ENCODE measurements around the gene DIS3L2.
A peak's percentile ranks its signal among the peaks of the same experiment; 100 is the strongest.

DIS3L2 gene

DNA sequence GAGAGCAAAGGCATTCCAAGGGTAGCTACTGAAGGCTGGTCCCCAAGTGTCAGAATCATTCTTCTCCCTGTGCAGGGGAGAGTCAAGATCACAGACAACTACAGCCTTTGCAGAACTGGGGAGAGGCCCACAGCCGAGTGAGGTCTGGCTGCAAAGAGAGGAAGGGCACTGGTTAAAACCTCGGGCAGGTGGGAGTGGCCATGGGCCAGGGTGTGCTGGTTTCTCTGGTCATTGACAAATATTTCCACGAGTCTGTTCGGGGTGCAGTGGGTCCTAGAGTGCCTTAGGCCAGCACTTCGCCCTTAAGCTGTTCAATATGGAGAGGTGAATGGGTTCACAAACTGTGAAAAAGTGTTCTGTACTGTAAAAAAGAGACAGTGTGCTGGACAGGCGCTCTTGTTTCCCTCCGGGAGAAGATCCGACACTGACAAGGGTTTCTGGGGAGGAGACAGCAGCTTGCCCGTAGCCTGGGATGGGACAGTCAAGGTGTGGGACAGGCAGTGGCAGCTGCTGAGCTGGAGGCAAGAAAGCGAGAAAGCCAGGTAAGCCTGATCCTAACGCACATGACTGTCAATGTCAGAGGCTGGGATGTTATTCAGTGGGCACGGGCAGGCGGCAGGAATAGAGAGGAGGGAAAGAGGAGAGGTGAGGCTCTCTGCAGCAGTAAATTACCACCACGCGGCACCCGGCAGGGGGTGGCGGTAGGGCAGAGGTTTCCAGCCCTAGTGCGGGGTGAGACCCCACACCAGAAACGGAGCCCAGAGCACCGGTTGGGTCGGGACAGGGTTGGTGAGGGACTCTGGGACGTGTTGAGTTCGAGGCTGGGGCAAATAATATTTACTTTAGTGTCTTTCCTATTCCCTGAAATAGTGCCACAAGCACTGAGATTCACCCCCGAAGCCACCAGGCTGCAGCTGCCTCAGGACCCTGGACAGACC, 37.3 kb upstream of the DIS3L2 start:
- TF ChIP-seq, protein P1, sequence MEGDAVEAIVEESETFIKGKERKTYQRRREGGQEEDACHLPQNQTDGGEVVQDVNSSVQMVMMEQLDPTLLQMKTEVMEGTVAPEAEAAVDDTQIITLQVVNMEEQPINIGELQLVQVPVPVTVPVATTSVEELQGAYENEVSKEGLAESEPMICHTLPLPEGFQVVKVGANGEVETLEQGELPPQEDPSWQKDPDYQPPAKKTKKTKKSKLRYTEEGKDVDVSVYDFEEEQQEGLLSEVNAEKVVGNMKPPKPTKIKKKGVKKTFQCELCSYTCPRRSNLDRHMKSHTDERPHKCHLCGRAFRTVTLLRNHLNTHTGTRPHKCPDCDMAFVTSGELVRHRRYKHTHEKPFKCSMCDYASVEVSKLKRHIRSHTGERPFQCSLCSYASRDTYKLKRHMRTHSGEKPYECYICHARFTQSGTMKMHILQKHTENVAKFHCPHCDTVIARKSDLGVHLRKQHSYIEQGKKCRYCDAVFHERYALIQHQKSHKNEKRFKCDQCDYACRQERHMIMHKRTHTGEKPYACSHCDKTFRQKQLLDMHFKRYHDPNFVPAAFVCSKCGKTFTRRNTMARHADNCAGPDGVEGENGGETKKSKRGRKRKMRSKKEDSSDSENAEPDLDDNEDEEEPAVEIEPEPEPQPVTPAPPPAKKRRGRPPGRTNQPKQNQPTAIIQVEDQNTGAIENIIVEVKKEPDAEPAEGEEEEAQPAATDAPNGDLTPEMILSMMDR (IDR thresholded peaks at IDR 0.05; ENCODE audit: insufficient read depth, low read length, poor library complexity, severe bottlenecking) = no peak
- no peak for DNase-seq (ENCODE audit: extremely low read depth, insufficient read length)
- no peak overlapping the region for H3K4me3 ChIP-seq (replicated peaks; ENCODE audit: low read depth, low read length)
- H3K27me3 ChIP-seq (replicated peaks; ENCODE audit: control insufficient read depth, insufficient read depth, low read length) = no peaks in the 10 kb centered on the region; the same call in none of the 2 replicates
- no peaks in the 10 kb centered on the region for H3K36me3 ChIP-seq (ENCODE audit: control insufficient read depth, insufficient read depth, low read length)

DNA sequence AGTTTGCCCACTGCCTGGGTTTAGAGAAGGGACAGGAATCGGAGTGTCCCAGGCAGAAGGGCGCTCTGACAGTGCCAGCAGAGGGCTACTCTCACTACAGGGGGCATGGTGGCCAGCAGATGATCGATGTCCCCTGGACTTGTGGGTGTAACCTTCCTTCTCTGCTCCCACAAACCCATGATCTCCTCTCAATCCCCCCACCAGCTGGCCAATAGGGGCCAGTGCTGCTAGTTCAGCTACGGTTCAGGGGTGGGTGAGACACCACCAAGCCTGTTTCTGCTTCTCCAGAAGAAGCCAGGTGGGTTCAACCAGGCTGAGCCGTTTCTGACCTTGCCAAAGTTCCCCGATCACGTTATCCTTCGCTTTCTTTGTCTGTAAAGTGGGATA, 36.6 kb upstream of the DIS3L2 start:
- H3K36me3 ChIP-seq (ENCODE audit: control insufficient read depth, insufficient read depth, low read length) = no peaks in the 10 kb centered on the region
- TF ChIP-seq, protein P1 (IDR thresholded peaks at IDR 0.05; ENCODE audit: insufficient read depth, low read length, poor library complexity, severe bottlenecking) = no peak
- no peaks in the 10 kb centered on the region; the same call in none of the 2 replicates for H3K27me3 ChIP-seq (replicated peaks; ENCODE audit: control insufficient read depth, insufficient read depth, low read length)
- no peak for DNase-seq (ENCODE audit: extremely low read depth, insufficient read length)
- H3K4me3 ChIP-seq (replicated peaks; ENCODE audit: low read depth, low read length) = no peak overlapping the region

DNA sequence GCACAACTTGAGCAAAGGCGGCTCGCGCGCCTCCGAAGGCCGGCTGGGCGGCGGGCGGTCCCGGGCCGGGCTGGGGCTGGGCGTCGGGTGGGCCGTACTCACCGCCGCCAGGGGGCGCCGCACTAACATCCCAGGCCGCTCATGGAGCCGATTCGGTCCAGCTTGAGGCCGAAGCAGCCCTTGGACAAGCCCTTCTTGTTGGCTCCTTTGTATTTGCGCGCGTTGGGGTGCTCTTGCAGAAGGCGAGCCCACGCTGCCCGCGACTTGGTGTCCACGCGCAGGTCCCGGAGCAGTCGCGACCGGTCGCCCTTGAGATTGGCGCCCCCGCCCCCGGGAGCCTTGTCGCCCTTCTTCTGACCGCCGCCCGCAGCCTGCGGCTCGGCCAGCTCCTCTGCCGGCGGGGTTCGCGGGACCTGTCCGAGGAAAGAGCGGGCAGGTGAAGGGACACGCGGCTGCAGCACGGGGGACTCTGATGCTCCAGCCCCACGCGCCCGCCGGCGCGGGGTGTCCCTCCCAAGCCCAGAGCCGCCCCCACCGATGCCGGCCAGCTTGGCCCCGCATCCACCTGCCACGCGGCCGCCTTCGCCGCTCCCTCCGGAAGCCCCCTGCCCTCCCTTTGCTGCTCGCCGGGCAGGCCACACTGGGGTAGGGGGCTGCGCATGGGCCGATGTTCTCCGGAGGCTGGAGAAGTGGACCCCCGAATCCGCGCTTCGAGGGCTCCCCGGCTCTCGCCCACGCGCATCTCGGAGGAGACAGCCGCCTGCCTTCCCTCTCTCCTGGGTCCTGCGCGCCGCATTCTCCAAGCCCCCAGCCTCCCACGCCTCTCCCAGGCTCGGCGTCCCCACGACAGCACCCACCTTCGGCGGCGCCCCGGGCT, 36.0 kb upstream of the DIS3L2 start:
- TF ChIP-seq, protein P1 (IDR thresholded peaks at IDR 0.05; ENCODE audit: insufficient read depth, low read length, poor library complexity, severe bottlenecking) = peak; percentile 62
- Histone ChIP-seq H3K27me3 (replicated peaks; ENCODE audit: control insufficient read depth, insufficient read depth, low read length) (no peaks in the 10 kb centered on the region; the same call in none of the 2 replicates), H3K4me3 (replicated peaks; ENCODE audit: low read depth, low read length) (peak overlapping the region; percentile 55), H3K36me3 (ENCODE audit: control insufficient read depth, insufficient read depth, low read length) (no peaks in the 10 kb centered on the region)
- DNase-seq (ENCODE audit: extremely low read depth, insufficient read length) = peak; percentile 70

DNA sequence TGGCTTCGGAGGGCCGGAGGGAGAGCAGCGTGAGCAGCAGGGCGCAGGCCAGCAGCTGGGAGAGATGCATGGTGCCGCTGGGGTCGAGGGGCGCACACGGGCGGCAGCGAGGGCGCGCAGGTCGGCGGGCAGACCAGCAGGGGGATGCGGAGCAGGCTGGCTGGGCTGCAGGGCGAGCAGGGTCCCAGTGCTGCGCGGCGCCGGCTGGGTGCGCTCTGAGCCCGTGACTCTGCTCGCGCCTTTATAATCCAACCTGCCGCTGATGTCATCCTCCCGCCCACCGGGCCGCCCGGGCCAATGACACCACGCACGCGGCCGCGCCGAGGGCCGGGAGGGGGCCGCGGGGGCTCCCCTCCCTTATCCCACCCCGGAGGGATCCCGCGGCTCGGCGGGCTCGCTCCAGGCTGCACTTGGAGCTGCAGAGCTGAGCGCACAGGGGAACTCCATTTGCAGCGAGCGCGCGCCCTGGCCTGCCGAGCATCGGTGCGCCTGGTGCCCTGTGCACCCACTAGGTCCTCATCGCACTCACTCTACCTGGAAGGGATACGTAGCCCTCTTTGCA, 35.3 kb upstream of the DIS3L2 start, which contains the start of gene NPPC:
Gene NPPC (minus strand): TSS at position 217 of the 562 bp plus-strand sequence. CDS start 147 bp downstream, at position 70.
- Histone ChIP-seq H3K27me3 (replicated peaks; ENCODE audit: control insufficient read depth, insufficient read depth, low read length) (no peaks in the 10 kb centered on the region; the same call in none of the 2 replicates), H3K36me3 (ENCODE audit: control insufficient read depth, insufficient read depth, low read length) (no peaks in the 10 kb centered on the region), H3K4me3 (replicated peaks; ENCODE audit: low read depth, low read length) (peak within 1 kb of the TSS; percentile 55)
- TF ChIP-seq, protein P1 (IDR thresholded peaks at IDR 0.05; ENCODE audit: insufficient read depth, low read length, poor library complexity, severe bottlenecking) = peak; percentile 39
- peak; percentile 79 for DNase-seq (ENCODE audit: extremely low read depth, insufficient read length)

DNA sequence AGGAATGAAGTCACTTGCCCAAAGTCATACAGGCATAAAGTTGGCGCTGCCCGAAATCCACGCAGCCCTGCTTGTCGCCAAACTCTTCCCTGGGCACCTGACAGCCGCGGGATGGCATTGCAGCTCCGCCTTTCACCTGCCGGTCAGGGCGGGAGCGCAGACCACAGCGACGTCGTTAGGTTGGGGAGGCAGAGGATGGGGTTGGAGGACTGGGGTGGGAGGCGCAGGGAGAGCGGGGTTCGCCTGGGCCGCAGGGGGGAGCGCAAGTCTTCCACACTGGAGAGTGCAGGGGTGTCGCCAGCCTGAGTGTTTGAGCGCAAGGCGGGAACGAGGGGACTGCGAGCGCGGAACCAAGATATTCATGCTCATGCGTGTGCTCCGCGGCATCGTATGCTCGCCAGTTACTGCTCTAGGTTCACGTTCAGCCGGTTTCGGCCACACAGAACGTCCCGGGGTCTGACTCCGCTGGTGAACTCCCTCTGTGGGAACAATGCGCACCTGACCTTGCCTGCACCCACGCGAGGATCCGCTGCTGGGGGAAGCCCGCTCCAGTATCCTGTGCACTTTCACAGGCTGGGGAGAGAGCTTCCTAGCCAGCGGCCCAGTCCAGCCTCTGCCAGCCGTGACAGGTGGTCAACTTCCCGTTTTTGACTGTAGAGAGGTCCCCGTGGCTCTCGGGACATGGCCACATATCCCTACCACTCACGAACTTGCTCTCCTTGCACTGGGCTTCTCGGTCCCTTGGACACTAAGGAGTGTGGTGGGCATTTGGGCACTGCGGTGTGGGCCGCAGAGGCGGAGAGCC, 34.5 kb upstream of the DIS3L2 start:
- no peak for DNase-seq (ENCODE audit: extremely low read depth, insufficient read length)
- no peaks in the 10 kb centered on the region for H3K36me3 ChIP-seq (ENCODE audit: control insufficient read depth, insufficient read depth, low read length)
- H3K4me3 ChIP-seq (replicated peaks; ENCODE audit: low read depth, low read length) = peak overlapping the region; percentile 55
- H3K27me3 ChIP-seq (replicated peaks; ENCODE audit: control insufficient read depth, insufficient read depth, low read length) = no peaks in the 10 kb centered on the region; the same call in none of the 2 replicates
- TF ChIP-seq, protein P1 (IDR thresholded peaks at IDR 0.05; ENCODE audit: insufficient read depth, low read length, poor library complexity, severe bottlenecking) = peak; percentile 22

All from GM06990 (cell line).